ENCODE measurements around the gene ENGASE. TPM values are rescaled to one million over a fixed set of nuclear protein-coding genes. Genes with fewer than 3 reads are reported as not detected.

ENGASE gene
- total and polyA plus RNA-seq, 3 donors from 2014 or later = 20.3 to 48.5 (median 34.9) TPM

GRCh38 chr17:79070266-79070880 lies 4.3 kb upstream of the ENGASE start:
- Histone ChIP-seq H3K27ac (no peak overlapping the region), H3K4me1 (no peaks in the 10 kb centered on the region), H3K36me3 (ENCODE audit: low read depth, missing control alignments) (no peaks in the 10 kb centered on the region), H3K4me3 (no peak overlapping the region), H3K9me3 (no peaks in the 10 kb centered on the region), H3K27me3 (no peaks in the 10 kb centered on the region)
- no peak for DNase-seq
- TF ChIP-seq POLR2A (IDR thresholded peaks at IDR 0.05) = no peak
- no peak for TF ChIP-seq CTCF (IDR thresholded peaks at IDR 0.05)
- WGBS, 2 donors = 94% methylated on average over 9 of the region's 9 CpGs
- intact Hi-C loops (cut with DNase I; ENCODE audit: low total_unique reads) = no loop called here

- no peaks in the 10 kb centered on the region for H3K27me3 ChIP-seq
- TF ChIP-seq POLR2A (IDR thresholded peaks at IDR 0.05) (no peak), CTCF (IDR thresholded peaks at IDR 0.05) (no peak)
- H3K4me1 ChIP-seq = no peaks in the 10 kb centered on the region
- no peaks in the 10 kb centered on the region for H3K36me3 ChIP-seq (ENCODE audit: low read depth, missing control alignments)
- 68 to 79% methylated on average over 6 of the region's 6 CpGs for WGBS, 2 donors
- no peak overlapping the region for H3K4me3 ChIP-seq
- H3K9me3 ChIP-seq = no peaks in the 10 kb centered on the region
- no peak overlapping the region for H3K27ac ChIP-seq
- intact Hi-C loops (cut with DNase I; ENCODE audit: low total_unique reads) = no loop called here
- DNase-seq = no peak
Measured at GRCh38 chr17:79071161-79071740, 3.4 kb upstream of the ENGASE start.

- TF ChIP-seq CTCF (IDR thresholded peaks at IDR 0.05) (no peak), POLR2A (IDR thresholded peaks at IDR 0.05) (no peak)
- Histone ChIP-seq H3K9me3 (no peaks in the 10 kb centered on the region), H3K4me3 (no peak overlapping the region), H3K27me3 (no peaks in the 10 kb centered on the region), H3K36me3 (ENCODE audit: low read depth, missing control alignments) (no peaks in the 10 kb centered on the region), H3K4me1 (no peaks in the 10 kb centered on the region), H3K27ac (no peak overlapping the region)
- 89 to 92% methylated on average over 10 of the region's 10 CpGs for WGBS, 2 donors
- DNase-seq = no peak
- intact Hi-C loops (cut with DNase I; ENCODE audit: low total_unique reads) = no loop called here
Measured at GRCh38 chr17:79072544-79072943, 2.1 kb upstream of the ENGASE start.

GRCh38 chr17:79073016-79073705 lies 1.5 kb upstream of the ENGASE start:
- Histone ChIP-seq H3K27ac (no peak overlapping the region), H3K4me1 (no peaks in the 10 kb centered on the region), H3K9me3 (no peaks in the 10 kb centered on the region), H3K4me3 (no peak overlapping the region), H3K27me3 (no peaks in the 10 kb centered on the region), H3K36me3 (ENCODE audit: low read depth, missing control alignments) (no peaks in the 10 kb centered on the region)
- TF ChIP-seq CTCF (IDR thresholded peaks at IDR 0.05) = no peak
- intact Hi-C loops (cut with DNase I; ENCODE audit: low total_unique reads) = no loop called here
- 81 to 82% methylated on average over 6 to 8 of the region's 8 CpGs for WGBS, 2 donors
- DNase-seq = no peak

Measured in testis (tissue), 3 donors.